Right lung (tissue), 5 donors: ENCODE measurements around the gene SEPTIN3. TPM values are rescaled to one million over a fixed set of nuclear protein-coding genes. Genes with fewer than 3 reads are reported as not detected.

ENCODE experiments used
- DNase-seq, 2 donors: peaks; one replicate each; pipeline ENCODE4 v3.0.0-alpha.2; 2013
- polyA plus RNA-seq, 5 donors: library from polyadenylated mRNA; unstranded; fragments of 120-200 nt; gene quantifications; one replicate each; pipeline versions ENCODE4 v1.2.1 to v1.2.3, GENCODE V29; 2013; ENCODE audit warnings: inconsistent platforms in 1 of 5, low replicate concordance in 1 of 5; ENCODE audit not compliant: insufficient read length in 5 of 5, insufficient read depth in 1 of 5

Gene SEPTIN3
- polyA plus RNA-seq, 5 donors = 1.3 to 1.7 (median 1.4) TPM

GRCh38 chr22:42016111-42016510 lies 46.9 kb downstream of the SEPTIN3 start:
- DNase-seq = no peak

GRCh38 chr22:42018224-42018623 lies 49.0 kb downstream of the SEPTIN3 start:
- no peak for DNase-seq

Other genes starting within 250 kb of the SEPTIN3 start
- 10 to 100 TPM in 1 of 5 donors, 1 to 10 TPM in 4; 8.1 to 10.0 (median 9.3) TPM for gene CCDC134, start 168.8 kb upstream of the SEPTIN3 start, polyA plus RNA-seq
- 10 to 100 TPM; 52.1 to 92.9 (median 68.6) TPM for gene SREBF2, start 136.3 kb upstream of the SEPTIN3 start, polyA plus RNA-seq
- gene SHISA8, start 54.4 kb upstream of the SEPTIN3 start, polyA plus RNA-seq = under 1 TPM in 3 of 5 donors, not detected in 2; 0.08 to 0.27 (median 0.21) TPM
- 1 to 10 TPM; 1.5 to 3.0 (median 1.8) TPM for gene TNFRSF13C, start 42.6 kb upstream of the SEPTIN3 start, polyA plus RNA-seq
- 10 to 100 TPM; 11.6 to 17.4 (median 15.6) TPM for gene CENPM, start 22.3 kb upstream of the SEPTIN3 start, polyA plus RNA-seq
- 1 to 10 TPM; 2.3 to 4.4 (median 3.6) TPM for gene WBP2NL, start 29.3 kb downstream of the SEPTIN3 start, polyA plus RNA-seq
- 10 to 100 TPM; 25.4 to 28.9 (median 28.2) TPM for gene NAGA, start 101.4 kb downstream of the SEPTIN3 start, polyA plus RNA-seq
- gene PHETA2, start 104.8 kb downstream of the SEPTIN3 start, polyA plus RNA-seq = 10 to 100 TPM; 12.7 to 22.1 (median 14.5) TPM
- 100 to 1,000 TPM in 3 of 5 donors, 10 to 100 TPM in 2; 73.4 to 118 (median 103) TPM for gene SMDT1, start 110.3 kb downstream of the SEPTIN3 start, polyA plus RNA-seq
- gene NDUFA6, start 121.3 kb downstream of the SEPTIN3 start, polyA plus RNA-seq = 100 to 1,000 TPM in 2 of 5 donors, 10 to 100 TPM in 3; 69.4 to 117 (median 95.0) TPM
- gene CYP2D6, start 161.4 kb downstream of the SEPTIN3 start, polyA plus RNA-seq = 1 to 10 TPM; 3.1 to 5.4 (median 4.0) TPM